ENCODE results near the gene CCDC80.
"Not testable (repeated sequence)": the region's sequence is repeated elsewhere in the genome, so short reads cannot be mapped to it uniquely, and the experiment has no call there.

The CCDC80 gene

DNA sequence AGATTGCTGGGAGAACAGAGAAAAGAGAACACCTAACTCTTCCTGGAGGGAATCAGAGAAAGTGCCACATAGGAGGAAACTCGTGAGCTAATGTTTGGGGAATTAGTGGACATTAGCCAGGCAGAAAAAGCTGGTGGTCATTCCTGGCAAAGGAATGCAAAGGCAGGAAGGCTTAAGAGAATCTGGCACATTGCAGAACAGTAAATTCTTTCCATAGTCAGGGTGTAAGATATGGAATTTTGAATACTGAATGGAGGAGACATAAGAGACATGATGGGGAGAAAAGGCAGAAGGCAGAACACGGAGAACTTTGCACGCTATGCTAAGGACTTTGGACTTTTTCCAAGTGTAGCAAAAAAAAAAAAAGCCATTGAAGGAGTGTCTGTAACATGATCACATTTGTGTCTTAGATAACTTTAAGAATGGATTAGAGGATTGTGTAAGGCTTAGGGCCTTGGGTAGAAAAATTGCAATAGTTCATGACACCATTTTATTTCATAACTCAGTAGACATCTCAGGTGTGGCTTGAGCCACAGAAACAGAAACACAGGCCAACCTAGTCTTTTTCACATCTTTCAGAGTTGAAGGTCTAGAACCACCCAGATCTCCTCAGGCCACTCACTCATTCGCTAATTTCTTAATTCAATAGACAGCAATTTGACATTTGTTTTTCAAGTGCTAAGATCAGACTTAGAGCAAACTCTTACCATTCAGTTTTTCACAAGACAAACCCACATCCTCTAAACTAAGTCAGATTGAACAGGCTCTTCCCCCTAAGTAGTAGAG lies 31.2 kb upstream of the CCDC80 start (continued):
- TF ChIP-seq ZNF335 (tag by site-specific recombination; conservative IDR thresholded peaks at IDR 0.05) (peak; percentile 28), ZFP37 (tag by site-specific recombination; IDR thresholded peaks at IDR 0.05) (no peak), ZNF2 (tag by site-specific recombination; IDR thresholded peaks at IDR 0.05) (no peak), ZNF510 (tag by site-specific recombination; IDR thresholded peaks at IDR 0.05; ENCODE audit: insufficient replicate concordance) (no peak), ZNF473 (tag by site-specific recombination; IDR thresholded peaks at IDR 0.05) (no peak), ZNF76 (tag by site-specific recombination; IDR thresholded peaks at IDR 0.05; ENCODE audit: borderline replicate concordance, low read depth) (no peak), MEIS1 (CRISPR knock-in tag; IDR thresholded peaks at IDR 0.05; ENCODE audit: borderline replicate concordance) (no peak), ZNF600 (tag by site-specific recombination; IDR thresholded peaks at IDR 0.05) (peak; percentile 82), ZNF660 (tag by site-specific recombination; IDR thresholded peaks at IDR 0.05) (no peak)
- TF ChIP-seq, protein P1, sequence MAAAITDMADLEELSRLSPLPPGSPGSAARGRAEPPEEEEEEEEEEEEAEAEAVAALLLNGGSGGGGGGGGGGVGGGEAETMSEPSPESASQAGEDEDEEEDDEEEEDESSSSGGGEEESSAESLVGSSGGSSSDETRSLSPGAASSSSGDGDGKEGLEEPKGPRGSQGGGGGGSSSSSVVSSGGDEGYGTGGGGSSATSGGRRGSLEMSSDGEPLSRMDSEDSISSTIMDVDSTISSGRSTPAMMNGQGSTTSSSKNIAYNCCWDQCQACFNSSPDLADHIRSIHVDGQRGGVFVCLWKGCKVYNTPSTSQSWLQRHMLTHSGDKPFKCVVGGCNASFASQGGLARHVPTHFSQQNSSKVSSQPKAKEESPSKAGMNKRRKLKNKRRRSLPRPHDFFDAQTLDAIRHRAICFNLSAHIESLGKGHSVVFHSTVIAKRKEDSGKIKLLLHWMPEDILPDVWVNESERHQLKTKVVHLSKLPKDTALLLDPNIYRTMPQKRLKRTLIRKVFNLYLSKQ (tag by site-specific recombination; IDR thresholded peaks at IDR 0.05; ENCODE audit: borderline replicate concordance) = no peak
- TF ChIP-seq, protein P2, sequence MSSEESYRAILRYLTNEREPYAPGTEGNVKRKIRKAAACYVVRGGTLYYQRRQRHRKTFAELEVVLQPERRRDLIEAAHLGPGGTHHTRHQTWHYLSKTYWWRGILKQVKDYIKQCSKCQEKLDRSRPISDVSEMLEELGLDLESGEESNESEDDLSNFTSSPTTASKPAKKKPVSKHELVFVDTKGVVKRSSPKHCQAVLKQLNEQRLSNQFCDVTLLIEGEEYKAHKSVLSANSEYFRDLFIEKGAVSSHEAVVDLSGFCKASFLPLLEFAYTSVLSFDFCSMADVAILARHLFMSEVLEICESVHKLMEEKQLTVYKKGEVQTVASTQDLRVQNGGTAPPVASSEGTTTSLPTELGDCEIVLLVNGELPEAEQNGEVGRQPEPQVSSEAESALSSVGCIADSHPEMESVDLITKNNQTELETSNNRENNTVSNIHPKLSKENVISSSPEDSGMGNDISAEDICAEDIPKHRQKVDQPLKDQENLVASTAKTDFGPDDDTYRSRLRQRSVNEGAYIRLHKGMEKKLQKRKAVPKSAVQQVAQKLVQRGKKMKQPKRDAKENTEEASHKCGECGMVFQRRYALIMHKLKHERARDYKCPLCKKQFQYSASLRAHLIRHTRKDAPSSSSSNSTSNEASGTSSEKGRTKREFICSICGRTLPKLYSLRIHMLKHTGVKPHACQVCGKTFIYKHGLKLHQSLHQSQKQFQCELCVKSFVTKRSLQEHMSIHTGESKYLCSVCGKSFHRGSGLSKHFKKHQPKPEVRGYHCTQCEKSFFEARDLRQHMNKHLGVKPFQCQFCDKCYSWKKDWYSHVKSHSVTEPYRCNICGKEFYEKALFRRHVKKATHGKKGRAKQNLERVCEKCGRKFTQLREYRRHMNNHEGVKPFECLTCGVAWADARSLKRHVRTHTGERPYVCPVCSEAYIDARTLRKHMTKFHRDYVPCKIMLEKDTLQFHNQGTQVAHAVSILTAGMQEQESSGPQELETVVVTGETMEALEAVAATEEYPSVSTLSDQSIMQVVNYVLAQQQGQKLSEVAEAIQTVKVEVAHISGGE (tag by site-specific recombination; conservative IDR thresholded peaks at IDR 0.05; ENCODE audit: low read depth) = peak; percentile 45; the same call in 1 of the 2 replicates

DNA sequence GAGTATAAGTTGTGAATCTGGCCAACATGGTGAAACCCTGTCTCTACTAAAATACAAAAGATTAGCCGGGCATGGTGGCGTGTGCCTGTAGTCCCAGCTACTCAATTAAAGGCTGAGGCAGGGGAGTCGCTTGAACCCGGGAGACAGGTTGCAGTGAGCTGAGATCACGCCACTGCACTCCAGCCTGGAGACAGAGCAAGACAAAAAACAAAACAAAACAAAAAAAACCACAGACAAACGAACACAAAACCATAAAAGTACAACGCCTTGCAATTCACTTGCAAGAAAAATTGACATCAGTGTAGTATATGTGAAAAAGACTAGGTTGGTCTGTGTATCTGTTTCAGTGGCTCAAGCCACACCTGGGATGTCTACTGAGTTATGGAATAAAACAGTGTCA lies 29.9 kb upstream of the CCDC80 start:
- Histone ChIP-seq H3K4me1 (ENCODE audit: control insufficient read depth, insufficient read depth, low read length) (peaks cover 5% of the 10 kb centered on the region; the same call in 1 of the 2 replicates), H3K36me3 (ENCODE audit: control insufficient read depth in 2 of 2, insufficient read depth in 1 of 2, low read length in 2 of 2) (no peaks in the 10 kb centered on the region), H3K9me3 (ENCODE audit: control insufficient read depth, insufficient read depth, low read depth, low read length) (no peaks in the 10 kb centered on the region), H3K4me3 (ENCODE audit: low read depth, low read length) (no peak overlapping the region), H3K27ac (ENCODE audit: extremely low read depth, low read depth, low read length) (no peak overlapping the region)
- TF ChIP-seq KLF9 (tag by site-specific recombination; IDR thresholded peaks at IDR 0.05; ENCODE audit: low read depth) = no peak
- ChIA-PET CTCF (interaction anchor here (0.7 kb wide), 1 partner anchor 12 kb away, joined by 4 read pairs; no protein-coding TSS in a partner anchor), POLR2A (no interaction called here)

DNA sequence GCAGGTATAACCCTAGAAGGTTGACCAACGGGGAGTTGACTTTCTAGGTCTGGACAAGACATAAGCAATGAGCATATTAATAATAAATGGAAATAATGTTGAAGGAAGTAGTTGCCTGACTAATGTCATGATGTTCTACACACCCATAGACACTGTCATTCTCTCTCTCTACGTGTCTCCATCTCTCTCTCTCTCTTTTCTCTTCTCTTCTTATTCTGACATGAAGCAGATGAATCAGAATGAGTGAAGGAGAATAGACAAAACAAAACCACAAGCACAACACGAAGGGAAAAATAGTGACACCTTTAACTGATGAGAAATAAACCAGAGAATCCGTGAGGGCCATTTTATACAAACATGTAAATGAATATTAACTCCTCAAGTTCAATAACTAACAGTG lies 26.7 kb upstream of the CCDC80 start:
- POLR2A ChIA-PET = no interaction called here
- CTCF ChIA-PET = no interaction called here
- no peaks in the 10 kb centered on the region for H3K9me3 ChIP-seq (ENCODE audit: control insufficient read depth, insufficient read depth, low read depth, low read length)
- no peak overlapping the region for H3K4me3 ChIP-seq (ENCODE audit: low read depth, low read length)
- no peak overlapping the region for H3K27ac ChIP-seq (ENCODE audit: extremely low read depth, low read depth, low read length)
- H3K36me3 ChIP-seq (ENCODE audit: control insufficient read depth in 2 of 2, insufficient read depth in 1 of 2, low read length in 2 of 2) = no peaks in the 10 kb centered on the region
- peaks cover 5% of the 10 kb centered on the region; the same call in 1 of the 2 replicates for H3K4me1 ChIP-seq (ENCODE audit: control insufficient read depth, insufficient read depth, low read length)
- TF ChIP-seq ZNF311 (tag by site-specific recombination; IDR thresholded peaks at IDR 0.05; ENCODE audit: borderline replicate concordance) (no peak), ZNF404 (tag by site-specific recombination; IDR thresholded peaks at IDR 0.05) (no peak), ZNF211 (tag by site-specific recombination; IDR thresholded peaks at IDR 0.05; ENCODE audit: low read depth) (no peak), ZNF354C (tag by site-specific recombination; IDR thresholded peaks at IDR 0.05; ENCODE audit: borderline replicate concordance, low read depth) (no peak)
- TF ChIP-seq, protein P3, sequence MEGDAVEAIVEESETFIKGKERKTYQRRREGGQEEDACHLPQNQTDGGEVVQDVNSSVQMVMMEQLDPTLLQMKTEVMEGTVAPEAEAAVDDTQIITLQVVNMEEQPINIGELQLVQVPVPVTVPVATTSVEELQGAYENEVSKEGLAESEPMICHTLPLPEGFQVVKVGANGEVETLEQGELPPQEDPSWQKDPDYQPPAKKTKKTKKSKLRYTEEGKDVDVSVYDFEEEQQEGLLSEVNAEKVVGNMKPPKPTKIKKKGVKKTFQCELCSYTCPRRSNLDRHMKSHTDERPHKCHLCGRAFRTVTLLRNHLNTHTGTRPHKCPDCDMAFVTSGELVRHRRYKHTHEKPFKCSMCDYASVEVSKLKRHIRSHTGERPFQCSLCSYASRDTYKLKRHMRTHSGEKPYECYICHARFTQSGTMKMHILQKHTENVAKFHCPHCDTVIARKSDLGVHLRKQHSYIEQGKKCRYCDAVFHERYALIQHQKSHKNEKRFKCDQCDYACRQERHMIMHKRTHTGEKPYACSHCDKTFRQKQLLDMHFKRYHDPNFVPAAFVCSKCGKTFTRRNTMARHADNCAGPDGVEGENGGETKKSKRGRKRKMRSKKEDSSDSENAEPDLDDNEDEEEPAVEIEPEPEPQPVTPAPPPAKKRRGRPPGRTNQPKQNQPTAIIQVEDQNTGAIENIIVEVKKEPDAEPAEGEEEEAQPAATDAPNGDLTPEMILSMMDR (tag by site-specific recombination; IDR thresholded peaks at IDR 0.05) = no peak

DNA sequence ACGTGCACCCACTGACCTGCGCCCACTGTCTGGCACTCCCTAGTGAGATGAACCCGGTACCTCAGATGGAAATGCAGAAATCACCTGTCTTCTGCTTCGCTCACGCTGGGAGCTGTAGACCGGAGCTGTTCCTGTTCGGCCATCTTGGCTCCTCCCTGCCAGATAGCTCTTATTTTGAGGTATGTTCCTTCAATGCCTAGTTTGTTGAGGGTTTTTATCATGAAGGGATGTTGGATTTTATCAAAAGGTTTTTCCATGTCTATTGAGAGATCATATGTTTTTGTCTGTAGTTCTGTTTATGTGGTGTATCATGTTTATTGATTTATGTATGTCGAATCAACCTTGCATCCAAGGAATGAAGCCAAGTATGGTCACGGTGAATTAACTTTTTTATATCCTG lies 24.1 kb upstream of the CCDC80 start:
- POLR2A ChIA-PET; H3K27ac ChIP-seq (ENCODE audit: extremely low read depth, low read depth, low read length); CTCF ChIA-PET; H3K4me1 ChIP-seq (ENCODE audit: control insufficient read depth, insufficient read depth, low read length); H3K36me3 ChIP-seq (ENCODE audit: control insufficient read depth in 2 of 2, insufficient read depth in 1 of 2, low read length in 2 of 2); H3K4me3 ChIP-seq (ENCODE audit: low read depth, low read length); H3K9me3 ChIP-seq (ENCODE audit: control insufficient read depth, insufficient read depth, low read depth, low read length): not testable (repeated sequence)
